GM12875 (cell line): ENCODE data around the gene COL5A3.

ENCODE experiments used
- H3K4me3 ChIP-seq: one replicate; pipeline ENCODE4 v1.5.1; 2011; ENCODE audit warnings: low read depth, low read length, control low read depth
- TF ChIP-seq, protein P1 (sequence below): IDR thresholded peaks from 2 replicates; pipeline ENCODE4 v1.5.1; 2011; ENCODE audit warnings: low read depth, mild to moderate bottlenecking, control low read depth, inconsistent platforms, low read length, moderate library complexity, borderline replicate concordance; ENCODE audit not compliant: insufficient read depth

The COL5A3 gene

DNA sequence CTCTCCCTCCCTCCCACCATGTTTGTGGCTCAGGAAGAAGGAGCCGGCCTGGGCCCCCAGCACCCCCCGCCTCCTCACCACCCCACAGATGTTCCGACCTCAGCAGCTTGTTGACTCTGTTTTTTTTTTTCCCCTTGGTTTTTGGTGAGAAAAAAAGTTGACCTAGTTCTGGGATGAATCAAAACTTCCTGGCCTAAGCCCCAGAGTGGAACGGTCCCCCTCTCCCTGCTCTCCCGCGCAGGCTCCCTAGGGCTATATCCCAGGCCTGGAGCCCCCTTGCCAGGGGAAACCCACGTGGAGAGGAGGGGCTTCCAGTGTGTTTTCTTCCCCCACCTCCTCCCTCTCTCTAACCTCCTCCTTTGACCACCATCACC is 4.0 kb downstream of the COL5A3 start:
- H3K4me3 ChIP-seq = no peak overlapping the region
- TF ChIP-seq, protein P1, sequence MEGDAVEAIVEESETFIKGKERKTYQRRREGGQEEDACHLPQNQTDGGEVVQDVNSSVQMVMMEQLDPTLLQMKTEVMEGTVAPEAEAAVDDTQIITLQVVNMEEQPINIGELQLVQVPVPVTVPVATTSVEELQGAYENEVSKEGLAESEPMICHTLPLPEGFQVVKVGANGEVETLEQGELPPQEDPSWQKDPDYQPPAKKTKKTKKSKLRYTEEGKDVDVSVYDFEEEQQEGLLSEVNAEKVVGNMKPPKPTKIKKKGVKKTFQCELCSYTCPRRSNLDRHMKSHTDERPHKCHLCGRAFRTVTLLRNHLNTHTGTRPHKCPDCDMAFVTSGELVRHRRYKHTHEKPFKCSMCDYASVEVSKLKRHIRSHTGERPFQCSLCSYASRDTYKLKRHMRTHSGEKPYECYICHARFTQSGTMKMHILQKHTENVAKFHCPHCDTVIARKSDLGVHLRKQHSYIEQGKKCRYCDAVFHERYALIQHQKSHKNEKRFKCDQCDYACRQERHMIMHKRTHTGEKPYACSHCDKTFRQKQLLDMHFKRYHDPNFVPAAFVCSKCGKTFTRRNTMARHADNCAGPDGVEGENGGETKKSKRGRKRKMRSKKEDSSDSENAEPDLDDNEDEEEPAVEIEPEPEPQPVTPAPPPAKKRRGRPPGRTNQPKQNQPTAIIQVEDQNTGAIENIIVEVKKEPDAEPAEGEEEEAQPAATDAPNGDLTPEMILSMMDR = no peak

DNA sequence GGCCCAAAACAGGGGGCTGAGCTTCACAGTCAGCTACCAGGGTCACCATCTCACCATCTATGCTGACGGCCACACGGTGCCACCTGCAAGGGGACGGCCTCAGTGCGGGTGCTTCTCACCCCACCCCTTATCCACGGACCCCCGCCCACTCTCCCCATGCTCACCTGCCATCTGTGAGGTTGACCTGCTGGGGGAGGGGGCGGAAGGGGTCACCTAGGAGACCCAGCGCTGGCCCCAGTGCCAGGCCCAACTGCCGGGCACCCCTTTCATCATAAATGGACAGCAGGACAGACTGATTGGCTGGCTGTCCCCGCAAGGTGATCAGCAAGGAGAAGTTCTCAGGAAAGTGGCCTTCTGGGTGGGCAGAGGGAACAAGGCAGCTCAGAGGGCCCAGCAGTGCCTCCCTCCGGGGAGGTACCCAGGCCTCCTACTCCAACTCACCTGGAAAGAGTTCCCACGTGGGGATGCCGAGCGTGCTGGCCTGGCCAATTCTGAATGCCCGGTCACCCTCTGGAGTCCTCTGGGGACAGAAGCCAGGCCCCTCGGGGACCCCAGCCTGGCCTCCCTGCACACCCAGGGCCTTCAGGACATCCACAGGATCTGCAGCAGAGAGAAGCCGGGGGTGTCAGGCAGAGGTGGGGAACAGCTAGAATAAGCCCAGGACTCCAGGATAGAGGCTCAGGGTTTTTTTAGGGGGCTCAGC is 4.5 kb downstream of the COL5A3 start:
- H3K4me3 ChIP-seq = no peak overlapping the region
- TF ChIP-seq, protein P1 = no peak

DNA sequence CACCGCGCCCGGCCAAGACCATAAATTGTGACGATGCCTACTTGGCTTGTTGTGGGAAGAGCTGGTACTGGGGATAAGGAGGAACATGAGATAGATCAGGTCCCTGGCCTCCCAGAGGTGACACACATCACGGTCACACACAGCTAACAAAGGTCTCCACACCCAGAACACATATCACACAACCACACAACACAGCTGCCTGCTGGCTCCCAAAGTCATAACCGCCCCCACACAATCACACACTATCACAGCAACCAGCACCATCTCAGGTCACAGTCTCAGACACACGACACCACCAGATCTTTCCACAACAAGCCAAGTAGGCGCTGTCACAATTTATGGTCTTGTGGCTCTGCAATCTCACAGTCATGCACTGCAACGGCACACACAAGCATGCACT is 5.7 kb downstream of the COL5A3 start:
- H3K4me3 ChIP-seq = no peak overlapping the region
- TF ChIP-seq, protein P1 = no peak

DNA sequence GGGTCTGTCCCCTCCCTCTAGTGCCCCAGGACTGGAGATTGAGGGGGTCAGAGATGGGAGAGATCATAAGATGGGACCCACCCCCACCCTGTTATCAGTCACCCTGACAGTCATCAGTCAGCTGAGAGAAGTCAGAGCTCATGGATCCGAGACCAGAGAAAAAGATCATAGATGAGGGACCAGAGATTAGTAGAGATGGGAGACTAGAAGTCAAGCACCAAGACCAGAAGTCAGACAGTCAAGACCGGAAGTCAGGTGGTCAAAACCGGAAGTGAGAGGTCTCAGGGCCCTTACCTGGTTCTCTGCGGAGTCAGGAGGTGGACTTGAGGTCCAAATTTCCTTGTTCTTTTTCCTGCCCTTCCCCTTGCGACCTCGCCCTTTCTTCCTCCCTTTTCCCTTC is 7.0 kb downstream of the COL5A3 start:
- no peak overlapping the region for H3K4me3 ChIP-seq
- TF ChIP-seq, protein P1 = no peak

DNA sequence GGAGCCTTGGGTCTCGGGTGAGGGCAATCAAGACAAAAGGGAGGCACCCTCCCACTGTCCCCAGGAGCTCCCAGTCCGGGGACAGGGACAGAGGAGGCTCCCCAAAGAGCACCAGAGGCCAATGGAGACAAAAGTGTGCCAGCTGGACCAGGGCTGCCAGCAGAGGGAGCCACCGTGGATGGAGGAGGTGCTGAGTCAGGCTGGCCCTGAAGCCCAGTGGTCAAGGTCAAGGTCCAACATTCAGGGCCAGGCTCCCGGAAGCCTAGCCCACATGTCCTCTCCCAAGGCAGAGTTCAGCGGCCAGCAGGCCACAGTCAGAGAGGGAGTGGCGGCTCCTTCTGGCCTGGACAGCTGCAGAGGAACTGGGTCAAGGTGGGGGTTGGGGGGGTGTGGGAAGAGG is 8.4 kb downstream of the COL5A3 start:
- H3K4me3 ChIP-seq = no peak overlapping the region
- TF ChIP-seq, protein P1 = peak; percentile 54

DNA sequence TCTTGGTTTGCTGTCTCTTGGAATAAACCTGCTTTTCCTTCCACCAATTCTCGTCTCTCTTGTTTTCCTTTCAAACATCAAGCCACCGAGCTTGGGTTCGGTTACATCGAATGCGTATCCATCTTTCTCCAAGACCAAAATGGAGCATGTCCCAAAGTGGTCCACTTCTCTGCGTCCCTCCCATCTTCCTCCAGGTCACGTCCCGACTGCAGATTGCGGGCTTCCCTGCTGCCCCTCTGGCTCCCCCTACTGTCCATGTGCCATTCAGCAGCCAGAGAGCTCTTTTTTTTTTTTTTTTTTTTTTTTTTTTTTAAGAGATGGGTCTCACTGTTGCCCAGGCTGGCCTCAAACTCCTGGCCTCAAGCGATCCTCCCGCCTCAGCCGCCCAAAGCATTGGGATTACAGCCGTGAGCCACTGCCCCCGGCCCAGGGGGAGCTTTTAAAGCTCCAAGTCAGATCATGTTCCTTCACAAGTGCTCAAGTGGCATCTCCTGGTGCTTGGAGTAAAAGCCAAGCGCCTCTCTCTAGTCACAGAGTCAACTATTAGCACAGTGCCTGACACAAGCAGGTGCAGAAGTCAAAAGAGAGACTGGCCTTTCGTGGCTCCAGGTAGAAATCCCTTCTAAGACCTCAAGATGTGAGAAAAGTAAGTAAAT is 10.0 kb downstream of the COL5A3 start:
- no peak overlapping the region for H3K4me3 ChIP-seq
- TF ChIP-seq, protein P1 = peak; percentile 88

DNA sequence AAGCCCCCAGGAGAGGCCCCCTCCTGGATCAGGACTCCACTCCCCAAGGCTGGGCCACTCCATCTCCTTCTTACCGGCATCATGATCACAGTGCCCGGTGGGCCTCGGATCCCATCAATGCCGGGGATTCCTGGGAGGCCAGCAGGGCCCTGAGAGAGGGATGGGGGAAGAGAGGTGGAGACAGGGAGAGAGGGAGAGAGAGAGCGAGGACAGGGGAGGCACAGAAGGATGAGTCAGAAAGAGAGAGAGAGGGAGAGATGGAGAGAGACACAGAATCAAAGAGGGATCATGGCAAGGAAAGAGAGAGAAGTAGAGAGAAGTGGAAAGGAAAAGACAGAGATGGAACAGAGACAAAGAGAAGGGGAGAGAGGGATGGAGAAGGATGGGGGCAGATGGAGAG is 13.8 kb downstream of the COL5A3 start:
- no peak overlapping the region for H3K4me3 ChIP-seq
- TF ChIP-seq, protein P1 = no peak
